SK-N-SH (cell line): Measurements from ENCODE around the gene ELOVL4. TPM values are rescaled to one million over a fixed set of nuclear protein-coding genes. Genes with fewer than 3 reads are reported as not detected.

Source experiments
- CTCF ChIA-PET: fragments of 300-600, 350-600 bp; formaldehyde crosslinking; extraction: SDS; loops from one replicate; lab custom pipeline; 2021; lab: Yijun Ruan, JAX
- POLR2A ChIA-PET: fragments of 350-600 bp; sonication (Branson Sonifier 250); formaldehyde crosslinking; extraction: SDS; loops from one replicate; lab custom pipeline; 2020; ENCODE audit warnings: antibody characterized with exemption, inconsistent platforms; lab: Yijun Ruan, JAX
- DNase-seq: peaks from one replicate; pipeline ENCODE4 v3.0.0; 2012
- H2AFZ ChIP-seq: fragments of 200-600 bp; sonication (generic); 2 replicates; pipeline ENCODE4 v1.8.1; 2016; ENCODE audit warnings: antibody characterized with exemption, mild to moderate bottlenecking, low read depth
- H3F3A ChIP-seq: fragments of 200-600 bp; sonication (generic); replicated peaks from 2 replicates; pipeline ENCODE3; 2016; ENCODE audit warnings: antibody characterized with exemption, mild to moderate bottlenecking; ENCODE audit not compliant: insufficient read depth
- H3K27ac ChIP-seq, 2 experiments: fragments of 200-500 bp in 1 of 2; fragments of 200-600 bp in 1 of 2; sonication (Bioruptor generic) in 1 of 2; sonication (generic), shearing (Covaris generic) in 1 of 2; 2 replicates each; pipeline versions ENCODE4 v1.5.1 to v1.6.1; 2014 to 2016; ENCODE audit warnings: low read depth in 2 of 2, inconsistent platforms in 1 of 2, low read length in 1 of 2, mild to moderate bottlenecking in 1 of 2, mixed read lengths in 1 of 2
- H3K27me3 ChIP-seq: fragments of 200-600 bp; sonication (generic), shearing (Covaris generic); 2 replicates; pipeline ENCODE4 v1.6.1; 2016; ENCODE audit warnings: mixed run types; ENCODE audit not compliant: insufficient read depth
- H3K36me3 ChIP-seq, 2 experiments: fragments of 200-500 bp in 1 of 2; fragments of 200-600 bp in 1 of 2; sonication (Bioruptor generic) in 1 of 2; sonication (generic) in 1 of 2; replicated peaks in 1 of 2; 2 replicates each; pipeline versions ENCODE3 to v1.5.1; 2014 to 2016; ENCODE audit warnings: low read length in 1 of 2, mild to moderate bottlenecking in 1 of 2; ENCODE audit not compliant: insufficient read depth in 2 of 2, control insufficient read depth in 1 of 2
- H3K4me1 ChIP-seq, 2 experiments: fragments of 200-500 bp in 1 of 2; fragments of 200-600 bp in 1 of 2; sonication (Bioruptor generic) in 1 of 2; sonication (generic), shearing (Covaris generic) in 1 of 2; 2 replicates each; pipeline versions ENCODE4 v1.5.1 to v1.6.1; 2014 to 2016; ENCODE audit warnings: low read depth in 1 of 2, low read length in 1 of 2, mixed run types in 1 of 2; ENCODE audit not compliant: insufficient read depth in 2 of 2, control insufficient read depth in 1 of 2
- H3K4me2 ChIP-seq: fragments of 200-600 bp; sonication (generic), shearing (Covaris generic); 2 replicates; pipeline ENCODE4 v1.6.1; 2017; ENCODE audit warnings: mixed run types
- H3K4me3 ChIP-seq, 2 experiments: fragments of 200-500 bp in 1 of 2; fragments of 200-600 bp in 1 of 2; sonication (Bioruptor generic) in 1 of 2; sonication (generic), shearing (Covaris generic) in 1 of 2; 2 replicates each; pipeline versions ENCODE4 v1.5.1 to v1.8.1; 2014 to 2016; ENCODE audit warnings: low read depth in 2 of 2, inconsistent platforms in 1 of 2, low read length in 1 of 2, mild to moderate bottlenecking in 1 of 2, mixed read lengths in 1 of 2, moderate library complexity in 1 of 2
- H3K79me2 ChIP-seq: fragments of 200-600 bp; sonication (generic); 2 replicates; pipeline ENCODE4 v1.8.1; 2017; ENCODE audit warnings: mild to moderate bottlenecking; ENCODE audit not compliant: insufficient read depth
- H3K9ac ChIP-seq: fragments of 200-600 bp; sonication (generic); 2 replicates; pipeline ENCODE4 v1.6.1; 2017; ENCODE audit warnings: mixed run types
- H3K9me2 ChIP-seq: fragments of 200-600 bp; sonication (generic); 2 replicates; pipeline ENCODE4 v1.6.1; 2017; ENCODE audit warnings: mixed run types
- H3K9me3 ChIP-seq: fragments of 200-600 bp; sonication (generic); 2 replicates; pipeline ENCODE4 v1.6.1; 2017; ENCODE audit warnings: mixed run types, mild to moderate bottlenecking, moderate library complexity
- H4K20me1 ChIP-seq: fragments of 200-600 bp; sonication (generic); 2 replicates; pipeline ENCODE4 v1.6.1; 2017; ENCODE audit warnings: mild to moderate bottlenecking, mixed run types; ENCODE audit not compliant: insufficient read depth
- ELF1 ChIP-seq: IDR thresholded peaks from 2 replicates; pipeline ENCODE4 v1.4.0; 2012
- EP300 ChIP-seq, 2 experiments: IDR thresholded peaks; 2 replicates each; pipeline versions ENCODE4 v1.4.0 to v1.6.1; 2012; ENCODE audit warnings: borderline replicate concordance in 1 of 2, low read depth in 1 of 2, low read length in 1 of 2
- EZH2phosphoT487 ChIP-seq: fragments of 200-600 bp; sonication (generic); IDR thresholded peaks from 2 replicates; pipeline ENCODE4 v1.6.1; 2017; ENCODE audit warnings: low read depth, mixed run types, mild to moderate bottlenecking, antibody characterized with exemption, moderate library complexity, borderline replicate concordance
- FOSL2 ChIP-seq: IDR thresholded peaks from 2 replicates; pipeline ENCODE4 v1.4.0; 2012; ENCODE audit warnings: low read depth, mild to moderate bottlenecking, moderate library complexity, borderline replicate concordance
- FOXJ3 ChIP-seq: sonication (generic); formaldehyde crosslinking; IDR thresholded peaks from 2 replicates; pipeline ENCODE4 v1.5.1; 2020; ENCODE audit warnings: mild to moderate bottlenecking, missing genetic modification reagents
- FOXM1 ChIP-seq: IDR thresholded peaks from 2 replicates; pipeline ENCODE4 v1.4.0; 2012; ENCODE audit warnings: low read depth, mild to moderate bottlenecking
- GABPA ChIP-seq: IDR thresholded peaks from 2 replicates; pipeline ENCODE4 v1.4.0; 2012; ENCODE audit warnings: low read depth, mild to moderate bottlenecking
- GATA2 ChIP-seq: sonication (generic); formaldehyde crosslinking; IDR thresholded peaks from 2 replicates; pipeline ENCODE4 v1.5.0; 2020; ENCODE audit warnings: mild to moderate bottlenecking, missing genetic modification reagents
- JUND ChIP-seq: IDR thresholded peaks from 2 replicates; pipeline ENCODE4 v1.4.0; 2012
- MEF2A ChIP-seq: IDR thresholded peaks from 2 replicates; pipeline ENCODE4 v1.4.0; 2012; ENCODE audit warnings: low read depth, borderline replicate concordance
- MXI1 ChIP-seq: IDR thresholded peaks from 2 replicates; pipeline ENCODE4 v1.6.1; 2012; ENCODE audit warnings: mild to moderate bottlenecking, low read depth, low read length, improper control_type of control experiment
- NRF1 ChIP-seq: IDR thresholded peaks from 2 replicates; pipeline ENCODE4 v1.6.1; 2012; ENCODE audit warnings: low read depth, mild to moderate bottlenecking, low read length
- POLR2AphosphoS5 ChIP-seq: IDR thresholded peaks from 2 replicates; pipeline ENCODE4 v1.6.1; 2012; ENCODE audit warnings: low read depth, low read length
- RAD21 ChIP-seq: IDR thresholded peaks from 2 replicates; pipeline ENCODE4 v1.6.1; 2012; ENCODE audit warnings: mild to moderate bottlenecking, low read length
- RCOR1 ChIP-seq: fragments of 150-350 bp; IDR thresholded peaks from 2 replicates; pipeline ENCODE4 v1.6.1; 2017; ENCODE audit warnings: antibody characterized with exemption, low read length
- RFX5 ChIP-seq: IDR thresholded peaks from 2 replicates; pipeline ENCODE4 v1.6.1; 2012; ENCODE audit warnings: mild to moderate bottlenecking, improper control_type of control experiment, low read length
- RXRA ChIP-seq: IDR thresholded peaks from 2 replicates; pipeline ENCODE4 v1.4.0; 2012; ENCODE audit warnings: low read depth, mild to moderate bottlenecking, borderline replicate concordance
- SIN3A ChIP-seq: IDR thresholded peaks from 2 replicates; pipeline ENCODE4 v1.6.1; 2012; ENCODE audit warnings: low read depth, mild to moderate bottlenecking, low read length, moderate library complexity, borderline replicate concordance
- SMC3 ChIP-seq: IDR thresholded peaks from 2 replicates; pipeline ENCODE4 v1.6.1; 2012; ENCODE audit warnings: low read depth, low read length, improper control_type of control experiment
- TAF1 ChIP-seq: IDR thresholded peaks from 2 replicates; pipeline ENCODE4 v1.6.1; 2012; ENCODE audit warnings: low read depth, mild to moderate bottlenecking, low read length, moderate library complexity, borderline replicate concordance
- TCF12 ChIP-seq: IDR thresholded peaks from 2 replicates; pipeline ENCODE4 v1.4.0; 2012
- TEAD4 ChIP-seq: IDR thresholded peaks from 2 replicates; pipeline ENCODE4 v1.4.0; 2012; ENCODE audit warnings: mild to moderate bottlenecking, borderline replicate concordance; ENCODE audit not compliant: insufficient read depth
- WGBS: methylation state at CpG from one replicate; pipeline ENCODE4 v1.1.6; 2017; ENCODE audit warnings: low lambda C conversion rate; 5-methylcytosine and 5-hydroxymethylcytosine counted together
- polyA plus RNA-seq, 3 experiments: library from polyadenylated mRNA; depleted of rRNA; stranded (reverse); fragments of >200 nt; gene quantifications; 2 replicates each; pipeline ENCODE4 v1.2.3, GENCODE V29; 2012
- TF ChIP-seq, protein P1 (sequence below): IDR thresholded peaks from 2 replicates; pipeline ENCODE4 v1.4.0; 2012; ENCODE audit warnings: low read depth, borderline replicate concordance
- TF ChIP-seq, protein P2 (sequence below): IDR thresholded peaks from 2 replicates; pipeline ENCODE4 v1.4.0; 2012; ENCODE audit warnings: low read depth, borderline replicate concordance
- TF ChIP-seq, protein P3 (sequence below): IDR thresholded peaks from 2 replicates; pipeline ENCODE4 v1.4.0; 2012; ENCODE audit warnings: low read depth
- TF ChIP-seq, protein P4 (sequence below): IDR thresholded peaks from 2 replicates; pipeline ENCODE4 v1.6.1; 2012; ENCODE audit warnings: mild to moderate bottlenecking, low read depth, low read length, moderate library complexity
- TF ChIP-seq, protein P5 (sequence below): fragments of 200-600 bp; sonication (generic); IDR thresholded peaks from 2 replicates; pipeline ENCODE4 v1.6.1; 2017; ENCODE audit warnings: antibody characterized with exemption, mild to moderate bottlenecking, moderate library complexity

ELOVL4 gene
- polyA plus RNA-seq, 1 of the 3 experiments (the other 2 are of a cell fraction) = 1.9 TPM

DNA sequence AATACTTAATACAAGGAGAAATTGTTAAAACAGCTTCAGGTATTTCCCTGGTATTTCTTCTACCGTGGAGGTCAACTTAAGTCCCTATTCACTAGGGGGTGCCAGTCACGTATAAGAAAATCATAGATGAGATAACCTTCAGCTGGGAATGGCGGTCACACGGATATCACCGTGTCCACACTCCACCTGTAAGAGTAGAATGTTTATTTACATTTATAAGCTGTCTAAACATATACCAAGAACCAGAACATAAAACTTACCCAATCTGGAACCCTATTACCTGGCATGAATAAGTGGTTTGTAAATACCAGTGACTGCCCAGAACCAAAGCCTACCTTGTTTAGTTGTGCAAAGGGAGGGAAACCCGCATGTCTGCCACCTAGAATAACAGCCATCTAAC, 1.9 kb upstream of the ELOVL4 start:
- 15% methylated on average over 6 of the region's 6 CpGs for WGBS
- POLR2A ChIA-PET = no interaction called here

More for the DNA sequence above, 1.9 kb upstream of the ELOVL4 start:
- H3K36me3 ChIP-seq = peaks cover 0 to 2% of the 10 kb centered on the region in 2 experiments
- H3K9me3 ChIP-seq = no peaks in the 10 kb centered on the region
- H3K4me3 ChIP-seq = peak overlapping the region in 1 of 2 experiments; percentile 9; a peak in 1 of 4 replicates
- TF ChIP-seq FOSL2 = no peak
- peak; percentile 61 for TF ChIP-seq SMC3
- no peak for TF ChIP-seq NRF1
- TF ChIP-seq RXRA = no peak
- no peak for TF ChIP-seq TEAD4
- no peak for TF ChIP-seq FOXM1
- no peak for TF ChIP-seq EZH2phosphoT487
- TF ChIP-seq RAD21 = peak; percentile 79
- no peak for TF ChIP-seq TCF12
- TF ChIP-seq, protein P1, sequence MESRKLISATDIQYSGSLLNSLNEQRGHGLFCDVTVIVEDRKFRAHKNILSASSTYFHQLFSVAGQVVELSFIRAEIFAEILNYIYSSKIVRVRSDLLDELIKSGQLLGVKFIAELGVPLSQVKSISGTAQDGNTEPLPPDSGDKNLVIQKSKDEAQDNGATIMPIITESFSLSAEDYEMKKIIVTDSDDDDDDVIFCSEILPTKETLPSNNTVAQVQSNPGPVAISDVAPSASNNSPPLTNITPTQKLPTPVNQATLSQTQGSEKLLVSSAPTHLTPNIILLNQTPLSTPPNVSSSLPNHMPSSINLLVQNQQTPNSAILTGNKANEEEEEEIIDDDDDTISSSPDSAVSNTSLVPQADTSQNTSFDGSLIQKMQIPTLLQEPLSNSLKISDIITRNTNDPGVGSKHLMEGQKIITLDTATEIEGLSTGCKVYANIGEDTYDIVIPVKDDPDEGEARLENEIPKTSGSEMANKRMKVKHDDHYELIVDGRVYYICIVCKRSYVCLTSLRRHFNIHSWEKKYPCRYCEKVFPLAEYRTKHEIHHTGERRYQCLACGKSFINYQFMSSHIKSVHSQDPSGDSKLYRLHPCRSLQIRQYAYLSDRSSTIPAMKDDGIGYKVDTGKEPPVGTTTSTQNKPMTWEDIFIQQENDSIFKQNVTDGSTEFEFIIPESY = no peak
- no peak for TF ChIP-seq SIN3A
- no peak for TF ChIP-seq RFX5
- no peak for TF ChIP-seq MEF2A
- TF ChIP-seq, protein P2, sequence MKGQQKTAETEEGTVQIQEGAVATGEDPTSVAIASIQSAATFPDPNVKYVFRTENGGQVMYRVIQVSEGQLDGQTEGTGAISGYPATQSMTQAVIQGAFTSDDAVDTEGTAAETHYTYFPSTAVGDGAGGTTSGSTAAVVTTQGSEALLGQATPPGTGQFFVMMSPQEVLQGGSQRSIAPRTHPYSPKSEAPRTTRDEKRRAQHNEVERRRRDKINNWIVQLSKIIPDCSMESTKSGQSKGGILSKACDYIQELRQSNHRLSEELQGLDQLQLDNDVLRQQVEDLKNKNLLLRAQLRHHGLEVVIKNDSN = no peak
- no peak for TF ChIP-seq POLR2AphosphoS5
- TF ChIP-seq, protein P3, sequence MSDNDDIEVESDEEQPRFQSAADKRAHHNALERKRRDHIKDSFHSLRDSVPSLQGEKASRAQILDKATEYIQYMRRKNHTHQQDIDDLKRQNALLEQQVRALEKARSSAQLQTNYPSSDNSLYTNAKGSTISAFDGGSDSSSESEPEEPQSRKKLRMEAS = no peak
- no peak for TF ChIP-seq RCOR1
- TF ChIP-seq FOXJ3 (CRISPR knock-in tag) = no peak
- TF ChIP-seq JUND = no peak
- TF ChIP-seq, protein P4, sequence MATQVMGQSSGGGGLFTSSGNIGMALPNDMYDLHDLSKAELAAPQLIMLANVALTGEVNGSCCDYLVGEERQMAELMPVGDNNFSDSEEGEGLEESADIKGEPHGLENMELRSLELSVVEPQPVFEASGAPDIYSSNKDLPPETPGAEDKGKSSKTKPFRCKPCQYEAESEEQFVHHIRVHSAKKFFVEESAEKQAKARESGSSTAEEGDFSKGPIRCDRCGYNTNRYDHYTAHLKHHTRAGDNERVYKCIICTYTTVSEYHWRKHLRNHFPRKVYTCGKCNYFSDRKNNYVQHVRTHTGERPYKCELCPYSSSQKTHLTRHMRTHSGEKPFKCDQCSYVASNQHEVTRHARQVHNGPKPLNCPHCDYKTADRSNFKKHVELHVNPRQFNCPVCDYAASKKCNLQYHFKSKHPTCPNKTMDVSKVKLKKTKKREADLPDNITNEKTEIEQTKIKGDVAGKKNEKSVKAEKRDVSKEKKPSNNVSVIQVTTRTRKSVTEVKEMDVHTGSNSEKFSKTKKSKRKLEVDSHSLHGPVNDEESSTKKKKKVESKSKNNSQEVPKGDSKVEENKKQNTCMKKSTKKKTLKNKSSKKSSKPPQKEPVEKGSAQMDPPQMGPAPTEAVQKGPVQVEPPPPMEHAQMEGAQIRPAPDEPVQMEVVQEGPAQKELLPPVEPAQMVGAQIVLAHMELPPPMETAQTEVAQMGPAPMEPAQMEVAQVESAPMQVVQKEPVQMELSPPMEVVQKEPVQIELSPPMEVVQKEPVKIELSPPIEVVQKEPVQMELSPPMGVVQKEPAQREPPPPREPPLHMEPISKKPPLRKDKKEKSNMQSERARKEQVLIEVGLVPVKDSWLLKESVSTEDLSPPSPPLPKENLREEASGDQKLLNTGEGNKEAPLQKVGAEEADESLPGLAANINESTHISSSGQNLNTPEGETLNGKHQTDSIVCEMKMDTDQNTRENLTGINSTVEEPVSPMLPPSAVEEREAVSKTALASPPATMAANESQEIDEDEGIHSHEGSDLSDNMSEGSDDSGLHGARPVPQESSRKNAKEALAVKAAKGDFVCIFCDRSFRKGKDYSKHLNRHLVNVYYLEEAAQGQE = no peak
- TF ChIP-seq, protein P5, sequence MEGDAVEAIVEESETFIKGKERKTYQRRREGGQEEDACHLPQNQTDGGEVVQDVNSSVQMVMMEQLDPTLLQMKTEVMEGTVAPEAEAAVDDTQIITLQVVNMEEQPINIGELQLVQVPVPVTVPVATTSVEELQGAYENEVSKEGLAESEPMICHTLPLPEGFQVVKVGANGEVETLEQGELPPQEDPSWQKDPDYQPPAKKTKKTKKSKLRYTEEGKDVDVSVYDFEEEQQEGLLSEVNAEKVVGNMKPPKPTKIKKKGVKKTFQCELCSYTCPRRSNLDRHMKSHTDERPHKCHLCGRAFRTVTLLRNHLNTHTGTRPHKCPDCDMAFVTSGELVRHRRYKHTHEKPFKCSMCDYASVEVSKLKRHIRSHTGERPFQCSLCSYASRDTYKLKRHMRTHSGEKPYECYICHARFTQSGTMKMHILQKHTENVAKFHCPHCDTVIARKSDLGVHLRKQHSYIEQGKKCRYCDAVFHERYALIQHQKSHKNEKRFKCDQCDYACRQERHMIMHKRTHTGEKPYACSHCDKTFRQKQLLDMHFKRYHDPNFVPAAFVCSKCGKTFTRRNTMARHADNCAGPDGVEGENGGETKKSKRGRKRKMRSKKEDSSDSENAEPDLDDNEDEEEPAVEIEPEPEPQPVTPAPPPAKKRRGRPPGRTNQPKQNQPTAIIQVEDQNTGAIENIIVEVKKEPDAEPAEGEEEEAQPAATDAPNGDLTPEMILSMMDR = peak; percentile 84
- TF ChIP-seq ELF1 = no peak
- 0 out of 2 replicates have a peak, but pooled peaks have one; percentile 20 for TF ChIP-seq TAF1
- TF ChIP-seq EP300 (IDR thresholded peaks at IDR 0.05; ENCODE audit: borderline replicate concordance in 1 of 2, low read depth in 1 of 2, low read length in 1 of 2) = no peak
- no peak for TF ChIP-seq GABPA
- TF ChIP-seq MXI1 = no peak
- no peak for TF ChIP-seq GATA2 (CRISPR knock-in tag)
- DNase-seq = peak; percentile 49
- CTCF ChIA-PET = interaction anchor here (0.6 to 2.5 kb wide), 49 partner anchors 8 to 1803 kb away, joined by 3 to 98 read pairs (median 4); partner anchors contain the start of genes BCKDHB, TENT5A and TTK
- H3K9ac ChIP-seq = no peak overlapping the region
- H3K9me2 ChIP-seq = no peaks in the 10 kb centered on the region
- H3K27ac ChIP-seq = no peak overlapping the region
- H4K20me1 ChIP-seq = no peaks in the 10 kb centered on the region
- peaks cover 4 to 17% of the 10 kb centered on the region in 2 experiments; a peak in 3 of 4 replicates for H3K4me1 ChIP-seq
- no peaks in the 10 kb centered on the region for H3K27me3 ChIP-seq
- H2AFZ ChIP-seq = peak overlapping the region; percentile 54
- H3K4me2 ChIP-seq = peak overlapping the region; percentile 22
- H3F3A ChIP-seq = peaks cover 16% of the 10 kb centered on the region
- H3K79me2 ChIP-seq = peaks cover 13% of the 10 kb centered on the region
